Astrocyte of the cerebellum (primary cell): Measurements from ENCODE around the gene SCRT2.

Source experiments
- DNase-seq: peaks from one replicate; pipeline ENCODE4 v3.0.0-alpha.2; 2011; ENCODE audit warnings: low read depth
- H3K4me3 ChIP-seq: 2 replicates; pipeline ENCODE4 v1.5.1; 2011; ENCODE audit warnings: mild to moderate bottlenecking, low read depth, low read length, moderate library complexity
- CTCF ChIP-seq: IDR thresholded peaks from 2 replicates; pipeline ENCODE4 v1.5.1; 2012; ENCODE audit warnings: low read length, low read depth, moderate library complexity, mild to moderate bottlenecking; ENCODE audit errors: missing control alignments
- in situ Hi-C: cut with HindIII; loops from 2 replicates; pipeline ENCODE4 v1.10.0; 2017; ENCODE audit warnings: low sequenced_read_pairs

Gene SCRT2

GRCh38 chr20:668638-669037 lies 7.0 kb downstream of the SCRT2 start:
- DNase-seq = no peak
- in situ Hi-C loops = no loop called here
- no peak for TF ChIP-seq CTCF

GRCh38 chr20:668050-668449 lies 7.6 kb downstream of the SCRT2 start:
- DNase-seq = no peak
- no peak for TF ChIP-seq CTCF
- H3K4me3 ChIP-seq = no peak overlapping the region
- in situ Hi-C loops = no loop called here

More at GRCh38 chr20:668638-669037, 7.0 kb downstream of the SCRT2 start:
- no peak overlapping the region for H3K4me3 ChIP-seq

- peak; percentile 82 for TF ChIP-seq CTCF
- DNase-seq = no peak
- in situ Hi-C loops = no loop called here
- no peak overlapping the region for H3K4me3 ChIP-seq
These were observed 8.1 kb downstream of the SCRT2 start for GRCh38 chr20:667351-668034.

- no peak overlapping the region for H3K4me3 ChIP-seq
- no peak for TF ChIP-seq CTCF
- in situ Hi-C loops = no loop called here
- no peak for DNase-seq
These were observed 8.7 kb downstream of the SCRT2 start for GRCh38 chr20:666877-667276.

GRCh38 chr20:665276-665675 lies 10.3 kb downstream of the SCRT2 start:
- in situ Hi-C loops = no loop called here
- no peak for DNase-seq
- no peak overlapping the region for H3K4me3 ChIP-seq
- no peak for TF ChIP-seq CTCF

- TF ChIP-seq CTCF = no peak
- DNase-seq = no peak
- in situ Hi-C loops = no loop called here
- no peak overlapping the region for H3K4me3 ChIP-seq
These were observed 11.0 kb downstream of the SCRT2 start for GRCh38 chr20:664576-664975.

GRCh38 chr20:664151-664550 lies 11.5 kb downstream of the SCRT2 start:
- DNase-seq = no peak
- in situ Hi-C loops = no loop called here
- no peak overlapping the region for H3K4me3 ChIP-seq
- no peak for TF ChIP-seq CTCF
